ENCODE results near the gene C16orf87.
"Not testable (repeated sequence)": the region's sequence is repeated elsewhere in the genome, so short reads cannot be mapped to it uniquely, and the experiment has no call there.

The C16orf87 gene, protein sequence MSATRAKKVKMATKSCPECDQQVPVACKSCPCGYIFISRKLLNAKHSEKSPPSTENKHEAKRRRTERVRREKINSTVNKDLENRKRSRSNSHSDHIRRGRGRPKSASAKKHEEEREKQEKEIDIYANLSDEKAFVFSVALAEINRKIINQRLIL

DNA sequence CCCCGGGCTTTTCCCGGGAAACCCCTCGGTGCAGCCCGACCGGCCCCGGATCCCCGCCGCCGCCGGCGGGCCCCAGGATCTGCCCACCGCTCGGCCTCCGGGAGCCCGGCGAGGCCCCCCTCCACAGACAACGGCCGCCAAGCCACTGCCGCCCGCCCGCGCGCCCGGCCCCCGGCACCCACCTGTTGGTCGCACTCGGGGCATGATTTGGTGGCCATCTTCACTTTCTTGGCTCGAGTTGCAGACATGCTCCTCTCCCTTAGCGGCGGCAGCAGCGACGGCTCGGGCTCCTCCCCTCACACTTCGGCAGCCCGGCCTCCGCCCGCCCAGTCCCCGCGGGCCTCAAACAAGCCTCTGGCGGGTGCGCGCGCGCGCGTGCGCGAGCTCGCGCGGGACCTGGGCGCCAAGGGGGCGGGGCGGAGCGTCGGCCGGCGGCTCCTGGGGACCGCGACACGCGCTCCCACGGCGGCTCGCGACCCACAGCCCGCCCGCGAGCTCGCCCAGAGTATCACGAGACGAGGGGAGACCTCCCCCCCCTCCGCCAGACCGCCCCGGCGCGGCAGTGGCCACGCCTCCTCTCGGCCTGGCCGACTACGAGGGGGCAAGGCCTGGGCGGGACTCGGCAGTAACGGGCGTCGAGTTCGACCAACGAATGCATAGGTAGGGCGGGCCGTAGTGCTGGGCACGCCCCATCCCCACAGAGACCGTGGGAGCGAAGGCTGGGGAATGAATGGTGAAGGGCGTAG is at the start of gene C16orf87:
Gene C16orf87 (minus strand): TSS at position 279 of the 746 bp plus-strand sequence. CDS start 31 bp downstream, at position 248.
- no peak for TF ChIP-seq CTCF (IDR thresholded peaks at IDR 0.05; ENCODE audit: control insufficient read depth, extremely low read depth, insufficient read depth)
- H3K4me3 ChIP-seq (ENCODE audit: low read depth, low read length), result peak within 1 kb of the TSS; percentile 94
- DNase-seq (ENCODE audit: low read depth), result peak; percentile 79

- TF ChIP-seq CTCF (IDR thresholded peaks at IDR 0.05; ENCODE audit: control insufficient read depth, extremely low read depth, insufficient read depth), result no peak
- H3K4me3 ChIP-seq (ENCODE audit: low read depth, low read length), result no peak overlapping the region
- DNase-seq (ENCODE audit: low read depth), result no peak
These were observed 44.3 kb upstream of the C16orf87 start for GRCh38 chr16:46875243-46875642.

GRCh38 chr16:46873201-46873600 is 42.2 kb upstream of the C16orf87 start:
- TF ChIP-seq CTCF (IDR thresholded peaks at IDR 0.05; ENCODE audit: control insufficient read depth, extremely low read depth, insufficient read depth), result no peak
- no peak for DNase-seq (ENCODE audit: low read depth)
- no peak overlapping the region for H3K4me3 ChIP-seq (ENCODE audit: low read depth, low read length)

DNA sequence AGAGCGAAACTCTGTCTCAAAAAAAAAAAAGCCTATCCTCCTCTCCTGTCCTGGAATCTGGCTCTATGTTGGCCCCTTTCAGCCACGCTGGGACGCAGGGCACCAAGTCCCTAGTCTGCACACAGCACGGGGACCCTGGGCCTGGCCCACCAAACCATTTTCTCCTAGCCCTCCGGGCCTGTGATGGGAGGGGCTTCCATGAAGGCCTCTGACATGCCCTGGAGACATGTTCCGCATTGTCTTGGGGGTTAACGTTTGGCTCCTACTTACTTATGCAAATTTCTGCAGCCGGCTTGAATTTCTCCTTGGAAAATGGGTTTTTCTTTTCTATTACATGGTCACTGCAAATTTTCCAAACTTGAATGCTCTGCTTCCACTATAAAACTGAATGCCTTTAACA is 40.6 kb upstream of the C16orf87 start:
- TF ChIP-seq CTCF (IDR thresholded peaks at IDR 0.05; ENCODE audit: control insufficient read depth, extremely low read depth, insufficient read depth), result no peak
- H3K4me3 ChIP-seq (ENCODE audit: low read depth, low read length), result no peak overlapping the region
- DNase-seq (ENCODE audit: low read depth), result no peak

DNA sequence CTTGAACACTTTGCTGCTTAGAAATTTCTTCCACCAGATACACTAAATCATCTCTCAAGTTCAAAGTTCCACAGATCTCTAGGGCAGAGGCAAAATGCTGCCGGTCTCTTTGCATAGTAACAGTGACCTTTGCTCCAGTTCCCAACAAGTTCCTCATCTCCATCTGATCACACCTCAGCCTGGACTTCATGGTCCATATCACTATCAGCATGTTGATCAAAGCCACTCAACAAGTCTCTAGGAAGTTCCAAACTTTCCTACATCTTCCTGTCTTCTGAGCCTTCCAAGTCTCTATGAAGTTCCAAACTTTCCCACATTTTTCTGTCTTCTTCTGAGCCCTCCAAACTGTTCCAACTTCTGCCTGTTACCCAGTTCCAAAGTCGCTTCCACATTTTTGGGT is 37.9 kb upstream of the C16orf87 start:
- DNase-seq (ENCODE audit: low read depth), result not testable (repeated sequence)

GRCh38 chr16:46867486-46867885 is 36.5 kb upstream of the C16orf87 start:
- H3K4me3 ChIP-seq (ENCODE audit: low read depth, low read length); DNase-seq (ENCODE audit: low read depth): not testable (repeated sequence)

More for the DNA sequence above, 37.9 kb upstream of the C16orf87 start:
- not testable (repeated sequence) for H3K4me3 ChIP-seq (ENCODE audit: low read depth, low read length)

DNA sequence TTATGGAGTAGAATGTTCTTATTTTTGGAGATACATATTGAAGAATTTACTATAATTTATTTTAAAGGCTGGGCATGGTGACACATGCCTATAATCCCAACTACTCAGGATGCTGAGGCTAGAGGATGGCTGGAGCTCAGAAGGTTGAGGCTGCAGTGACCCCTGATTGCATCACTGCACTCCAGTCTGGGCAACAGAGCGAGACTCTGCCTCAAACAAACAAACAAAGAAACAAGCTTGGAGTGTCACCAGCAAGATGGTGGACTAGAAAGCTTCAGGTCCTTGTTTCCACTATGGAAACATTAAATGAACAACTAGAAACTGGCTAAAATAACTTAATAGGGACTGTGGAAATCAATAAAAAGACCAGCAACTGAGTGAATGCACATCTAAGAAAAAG is 35.3 kb upstream of the C16orf87 start:
- DNase-seq (ENCODE audit: low read depth), result no peak
- no peak for TF ChIP-seq CTCF (IDR thresholded peaks at IDR 0.05; ENCODE audit: control insufficient read depth, extremely low read depth, insufficient read depth)

More for the DNA sequence above, 35.3 kb upstream of the C16orf87 start:
- no peak overlapping the region for H3K4me3 ChIP-seq (ENCODE audit: low read depth, low read length)
